ENCODE measurements around the gene MAPK8IP3.

MAPK8IP3 gene

GRCh38 chr16:1721372-1721771 lies 15.4 kb downstream of the MAPK8IP3 start:
- Mint-ChIP-seq H3K27ac (no peak overlapping the region), H3K9me3 (no peaks in the 10 kb centered on the region), H3K4me1 (peaks cover 11% of the 10 kb centered on the region), H3K4me3 (no peak overlapping the region), H3K36me3 (ENCODE audit: low read depth) (peaks cover 4% of the 10 kb centered on the region), H3K27me3 (ENCODE audit: low read depth) (no peaks in the 10 kb centered on the region)
- no peak for TF ChIP-seq CTCF (IDR thresholded peaks at IDR 0.05; ENCODE audit: unreplicated experiment in 3 of 3)

DNA sequence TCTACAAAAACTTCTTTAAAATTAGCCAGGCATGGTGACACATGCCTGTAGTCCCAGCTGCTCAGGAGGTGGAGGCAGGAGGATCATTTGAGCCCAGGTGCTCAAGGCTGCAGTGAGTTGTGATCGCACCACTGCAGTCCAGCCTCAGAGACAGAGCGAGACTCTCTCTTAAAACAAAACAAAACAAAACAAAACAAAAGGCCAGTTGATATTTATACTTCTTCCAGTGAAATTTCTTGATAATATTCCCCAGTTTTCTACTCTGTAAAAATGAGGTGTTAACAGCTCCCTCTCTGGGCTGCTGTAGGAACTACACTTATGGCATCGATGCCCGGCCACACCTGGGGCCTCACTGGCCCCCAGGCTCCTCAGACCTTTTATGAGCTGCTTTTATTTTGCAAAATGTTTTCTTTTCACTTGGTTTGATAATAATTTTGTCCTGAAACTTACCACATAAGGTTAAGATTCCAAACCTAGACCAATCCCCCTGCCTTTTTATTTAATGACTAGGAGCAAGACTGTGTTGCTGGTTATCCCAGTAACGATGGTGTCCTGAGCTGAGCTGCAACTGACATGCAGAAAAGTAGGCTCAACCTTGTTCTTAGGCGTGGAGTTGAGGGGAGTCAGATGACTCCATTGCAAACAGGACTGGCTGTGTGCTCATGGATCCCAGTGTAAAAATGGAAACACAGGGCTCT lies 17.6 kb downstream of the MAPK8IP3 start:
- H3K27ac Mint-ChIP-seq = peak overlapping the region in 2 of 3 experiments; percentile 26 to 33
- H3K4me3 Mint-ChIP-seq = no peak overlapping the region
- H3K27me3 Mint-ChIP-seq (ENCODE audit: low read depth) = no peaks in the 10 kb centered on the region
- H3K4me1 Mint-ChIP-seq = peaks cover 11% of the 10 kb centered on the region
- H3K36me3 Mint-ChIP-seq (ENCODE audit: low read depth) = peaks cover 18% of the 10 kb centered on the region
- peak; percentile 70 to 77 (median 70) for TF ChIP-seq CTCF (IDR thresholded peaks at IDR 0.05; ENCODE audit: unreplicated experiment in 3 of 3)
- no peaks in the 10 kb centered on the region for H3K9me3 Mint-ChIP-seq

GRCh38 chr16:1724491-1724890 lies 18.5 kb downstream of the MAPK8IP3 start:
- no peak overlapping the region for H3K4me3 Mint-ChIP-seq
- no peaks in the 10 kb centered on the region for H3K9me3 Mint-ChIP-seq
- TF ChIP-seq CTCF (IDR thresholded peaks at IDR 0.05; ENCODE audit: unreplicated experiment in 3 of 3) = no peak
- H3K4me1 Mint-ChIP-seq = peaks cover 11% of the 10 kb centered on the region
- no peak overlapping the region for H3K27ac Mint-ChIP-seq
- peaks cover 26% of the 10 kb centered on the region for H3K36me3 Mint-ChIP-seq (ENCODE audit: low read depth)
- H3K27me3 Mint-ChIP-seq (ENCODE audit: low read depth) = no peaks in the 10 kb centered on the region

DNA sequence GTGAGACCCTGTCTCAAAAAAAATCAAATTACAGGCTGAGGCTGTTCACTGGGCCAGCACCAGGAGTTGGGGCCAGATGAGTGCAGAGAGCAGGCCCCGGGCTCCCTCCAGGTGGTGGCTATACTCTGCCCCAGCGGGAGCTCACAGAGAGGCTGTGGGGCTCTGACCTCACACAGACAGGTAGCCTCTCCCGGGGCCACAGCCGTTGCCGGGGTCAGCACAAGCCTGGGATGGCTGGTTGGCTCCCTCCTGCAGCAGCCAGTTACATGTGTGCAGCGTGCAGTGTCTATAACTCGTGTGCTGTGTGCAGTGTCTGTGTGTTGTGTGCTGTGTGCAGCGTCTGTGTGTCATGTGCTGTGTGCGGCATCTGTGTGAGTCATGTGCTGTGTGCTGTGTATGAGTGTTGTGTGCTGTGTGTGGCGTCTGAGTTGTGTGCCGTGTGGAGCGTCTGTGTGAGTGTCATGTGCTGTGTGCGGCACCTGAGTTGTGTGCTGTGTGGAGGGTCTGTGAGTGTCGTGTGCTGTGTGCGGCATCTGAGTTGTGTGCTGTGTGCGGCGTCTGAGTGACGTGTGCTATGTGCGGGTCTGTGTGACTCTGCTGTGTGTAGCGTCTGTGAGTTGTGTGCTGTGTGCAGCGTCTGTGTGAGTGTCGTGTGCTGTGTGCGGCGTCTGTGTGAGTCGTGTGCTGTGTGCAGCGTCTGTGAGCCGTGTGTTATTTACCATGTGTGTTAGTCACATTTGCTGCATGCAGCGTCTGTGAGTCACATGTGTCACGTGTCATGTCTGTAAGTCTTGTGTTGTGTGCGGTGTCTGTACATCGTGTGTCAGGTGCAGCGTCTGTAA lies 20.9 kb downstream of the MAPK8IP3 start:
- Mint-ChIP-seq H3K4me3 (no peak overlapping the region), H3K4me1 (peaks cover 11% of the 10 kb centered on the region), H3K27ac (no peak overlapping the region), H3K36me3 (ENCODE audit: low read depth) (peaks cover 24% of the 10 kb centered on the region), H3K9me3 (no peaks in the 10 kb centered on the region), H3K27me3 (ENCODE audit: low read depth) (no peaks in the 10 kb centered on the region)
- no peak for TF ChIP-seq CTCF (IDR thresholded peaks at IDR 0.05; ENCODE audit: unreplicated experiment in 3 of 3)

DNA sequence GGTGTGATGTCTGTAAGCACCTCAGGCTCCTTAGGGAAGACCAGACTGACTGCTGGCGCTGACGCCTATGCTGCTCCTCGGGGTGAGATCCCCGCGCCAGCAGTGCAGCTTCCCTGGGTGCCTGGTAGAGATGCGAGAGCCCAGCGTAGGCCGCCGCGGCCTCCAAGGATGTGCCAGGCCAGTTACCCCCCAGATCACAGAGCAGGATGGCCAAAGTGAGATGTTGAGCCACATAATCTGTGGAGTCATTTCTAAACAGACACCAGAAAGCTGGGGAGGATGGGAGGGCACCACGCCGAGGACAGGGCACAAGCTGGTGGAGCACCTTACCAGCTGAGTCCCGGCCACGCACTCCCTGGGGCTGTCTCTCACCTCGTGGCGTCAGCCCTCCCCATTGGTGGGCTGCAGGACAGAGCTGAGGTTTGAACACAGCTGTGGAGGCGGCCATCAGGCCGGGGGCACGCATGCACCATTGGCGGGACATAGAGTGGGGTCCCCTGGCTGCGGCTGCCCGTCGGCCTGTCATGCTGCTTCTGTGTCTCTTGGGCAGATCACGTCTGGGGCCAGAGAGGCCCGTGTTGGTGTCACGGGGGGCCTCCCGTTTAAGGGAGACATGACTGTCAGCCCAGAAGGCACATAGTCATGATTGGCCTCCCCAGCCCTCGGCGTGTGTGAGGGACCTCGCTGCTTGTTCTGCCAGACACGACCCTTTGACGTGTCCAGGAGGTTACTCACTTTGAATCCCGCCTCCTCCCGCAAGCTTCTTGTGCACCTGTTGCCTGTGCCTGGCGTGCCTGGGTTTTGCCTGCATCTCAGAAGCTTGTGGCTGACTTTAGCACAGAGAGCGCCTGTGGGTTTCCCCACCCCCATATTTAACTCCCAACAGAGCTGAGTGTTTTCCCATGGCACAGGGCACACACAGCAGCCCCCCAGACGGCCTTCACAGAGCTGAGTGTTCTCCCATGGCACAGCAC lies 21.9 kb downstream of the MAPK8IP3 start:
- no peak for TF ChIP-seq CTCF (IDR thresholded peaks at IDR 0.05; ENCODE audit: unreplicated experiment in 3 of 3)
- no peak overlapping the region for H3K27ac Mint-ChIP-seq
- no peak overlapping the region for H3K4me3 Mint-ChIP-seq
- peaks cover 31% of the 10 kb centered on the region for H3K36me3 Mint-ChIP-seq (ENCODE audit: low read depth)
- no peaks in the 10 kb centered on the region for H3K27me3 Mint-ChIP-seq (ENCODE audit: low read depth)
- H3K4me1 Mint-ChIP-seq = peaks cover 6% of the 10 kb centered on the region
- H3K9me3 Mint-ChIP-seq = no peaks in the 10 kb centered on the region
